Measurements from ENCODE around the gene C2CD4B. TPM values are rescaled to one million over a fixed set of nuclear protein-coding genes. Genes with fewer than 3 reads are reported as not detected.

C2CD4B gene
- total RNA-seq, 6 donors from 2014 or later: 0.67 to 16.8 (median 3.1) TPM

DNA sequence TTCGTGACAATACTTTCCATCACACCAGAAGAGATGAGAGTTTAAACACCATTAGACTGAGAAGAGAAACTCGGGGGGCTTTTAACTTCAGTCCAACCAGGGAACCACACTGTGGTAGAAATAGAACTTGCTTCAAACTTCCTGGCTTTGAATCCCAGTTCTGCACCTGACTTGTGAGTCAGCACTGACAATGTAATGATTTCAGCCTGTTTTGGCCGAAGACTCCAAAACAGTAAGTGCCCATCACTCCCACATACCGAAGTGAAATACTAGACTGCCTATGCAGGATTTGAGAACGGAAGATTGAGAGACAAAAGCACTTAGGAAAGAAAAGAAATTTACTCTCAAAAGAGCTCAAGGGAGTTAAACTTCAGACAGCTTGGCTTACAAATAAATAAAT is 27.0 kb downstream of the C2CD4B start:
- Histone ChIP-seq H3K36me3 (no peaks in the 10 kb centered on the region), H3K4me3 (no peak overlapping the region), H3K27ac (no peak overlapping the region), H3K9me3 (no peaks in the 10 kb centered on the region), H3K4me1 (peaks cover 7 to 12% (median 9%) of the 10 kb centered on the region in 4 donors), H3K27me3 (no peaks in the 10 kb centered on the region)
- 83 to 88% methylated on average over 5 of the region's 5 CpGs for WGBS, 2 donors
- DNase-seq (no peak), ATAC-seq (ENCODE audit: low FRiP score in 2 of 2) (no peak)
- no peak for TF ChIP-seq EP300 (IDR thresholded peaks at IDR 0.05)

DNA sequence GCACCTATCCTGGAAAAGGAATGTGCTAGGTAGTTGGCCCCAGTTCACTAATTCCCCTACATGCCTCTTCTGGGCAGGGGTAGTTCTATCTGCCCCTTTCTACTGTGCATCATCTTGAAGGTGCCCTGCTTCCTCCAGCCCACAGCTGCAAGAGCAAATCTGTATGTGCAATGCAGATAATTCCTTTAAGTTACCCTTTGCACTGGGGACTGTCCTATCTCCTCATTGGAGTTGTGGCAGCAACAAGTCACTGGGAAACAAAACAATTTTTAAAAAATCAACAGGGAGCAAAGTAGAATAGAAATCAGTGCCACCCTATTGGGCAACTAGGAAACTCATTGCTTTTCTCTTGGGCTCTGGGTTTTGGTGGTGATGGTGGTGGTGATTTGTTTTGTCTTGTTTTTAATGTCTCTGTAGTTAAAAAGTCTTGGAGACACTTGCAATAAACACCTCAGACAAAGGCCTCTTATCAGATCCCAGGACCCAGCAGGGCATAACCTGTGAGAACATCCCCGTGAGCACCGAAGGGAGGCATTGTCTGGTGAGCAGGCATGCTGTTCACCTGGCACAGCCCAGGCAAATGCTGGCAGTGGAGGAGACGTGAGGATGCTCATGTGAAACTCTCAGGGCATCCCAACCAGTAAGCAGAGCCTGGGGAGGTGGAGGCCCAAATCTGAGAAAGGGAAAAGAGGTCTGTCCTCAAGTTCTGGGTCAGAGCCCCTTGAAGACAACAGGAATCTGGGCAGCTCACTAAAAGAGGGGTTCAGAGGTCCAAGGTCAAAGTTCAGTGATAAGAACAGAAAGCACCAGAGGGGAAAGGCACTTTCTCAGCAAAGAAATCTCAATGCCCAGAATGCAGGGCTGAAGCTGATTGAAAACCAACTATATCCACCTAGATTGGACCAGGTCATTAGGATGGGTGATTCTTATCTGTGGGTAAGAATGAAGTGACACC is 27.9 kb downstream of the C2CD4B start:
- Histone ChIP-seq H3K4me3 (no peak overlapping the region), H3K27me3 (no peaks in the 10 kb centered on the region), H3K4me1 (peaks cover 7 to 12% (median 9%) of the 10 kb centered on the region in 4 donors), H3K9me3 (no peaks in the 10 kb centered on the region), H3K27ac (no peak overlapping the region), H3K36me3 (no peaks in the 10 kb centered on the region)
- DNase-seq: no peak
- TF ChIP-seq POLR2A (IDR thresholded peaks at IDR 0.05) (no peak), EP300 (IDR thresholded peaks at IDR 0.05) (no peak), POLR2AphosphoS5 (IDR thresholded peaks at IDR 0.05) (no peak)
- TF ChIP-seq, protein P1, sequence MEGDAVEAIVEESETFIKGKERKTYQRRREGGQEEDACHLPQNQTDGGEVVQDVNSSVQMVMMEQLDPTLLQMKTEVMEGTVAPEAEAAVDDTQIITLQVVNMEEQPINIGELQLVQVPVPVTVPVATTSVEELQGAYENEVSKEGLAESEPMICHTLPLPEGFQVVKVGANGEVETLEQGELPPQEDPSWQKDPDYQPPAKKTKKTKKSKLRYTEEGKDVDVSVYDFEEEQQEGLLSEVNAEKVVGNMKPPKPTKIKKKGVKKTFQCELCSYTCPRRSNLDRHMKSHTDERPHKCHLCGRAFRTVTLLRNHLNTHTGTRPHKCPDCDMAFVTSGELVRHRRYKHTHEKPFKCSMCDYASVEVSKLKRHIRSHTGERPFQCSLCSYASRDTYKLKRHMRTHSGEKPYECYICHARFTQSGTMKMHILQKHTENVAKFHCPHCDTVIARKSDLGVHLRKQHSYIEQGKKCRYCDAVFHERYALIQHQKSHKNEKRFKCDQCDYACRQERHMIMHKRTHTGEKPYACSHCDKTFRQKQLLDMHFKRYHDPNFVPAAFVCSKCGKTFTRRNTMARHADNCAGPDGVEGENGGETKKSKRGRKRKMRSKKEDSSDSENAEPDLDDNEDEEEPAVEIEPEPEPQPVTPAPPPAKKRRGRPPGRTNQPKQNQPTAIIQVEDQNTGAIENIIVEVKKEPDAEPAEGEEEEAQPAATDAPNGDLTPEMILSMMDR (IDR thresholded peaks at IDR 0.05): no peak
- WGBS, 2 donors: 90 to 91% methylated on average over 3 of the region's 3 CpGs
- no peak for ATAC-seq (ENCODE audit: low FRiP score in 2 of 2)

DNA sequence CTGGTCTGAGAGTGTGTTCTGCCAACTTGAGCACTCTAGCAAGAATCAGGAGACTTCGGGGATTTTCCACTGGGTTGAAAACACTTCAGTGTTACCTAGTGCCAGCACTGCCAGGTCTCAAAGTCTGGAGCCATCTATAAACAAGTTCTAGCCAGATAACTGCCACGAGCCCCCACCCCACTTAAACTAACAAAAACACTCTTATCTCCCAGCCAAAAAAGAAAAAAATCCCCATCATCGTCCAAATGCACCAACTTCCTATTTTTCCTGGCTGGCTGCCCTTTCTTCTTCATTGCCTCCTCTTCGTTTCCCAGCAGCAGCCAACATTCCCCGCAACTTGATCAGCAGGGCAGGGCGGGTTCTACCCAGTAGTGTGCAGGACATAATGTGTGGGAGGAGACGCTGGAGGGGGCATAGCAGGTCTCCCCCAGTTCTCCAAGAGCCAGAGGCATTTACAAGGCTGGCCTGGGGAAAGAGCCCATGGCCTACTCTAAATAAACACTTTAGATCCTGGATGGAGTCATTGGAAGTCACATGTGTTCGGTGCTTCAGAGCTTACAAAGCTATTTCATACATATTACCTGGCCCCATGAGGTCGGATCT is 29.5 kb downstream of the C2CD4B start:
- WGBS, 2 donors: 28 to 40% methylated on average over 8 to 9 of the region's 9 CpGs
- TF ChIP-seq POLR2A (IDR thresholded peaks at IDR 0.05): no peak
- TF ChIP-seq, protein P1 (IDR thresholded peaks at IDR 0.05): no peak
- peak in 1 of 4 donors; percentile 9 for TF ChIP-seq EP300 (IDR thresholded peaks at IDR 0.05)
- TF ChIP-seq POLR2AphosphoS5 (IDR thresholded peaks at IDR 0.05): no peak
- H3K27me3 ChIP-seq: no peaks in the 10 kb centered on the region
- ATAC-seq (ENCODE audit: low FRiP score in 2 of 2) (peak; percentile 36 to 59), DNase-seq (peak in 1 of 2 donors; percentile 65)
- H3K27ac ChIP-seq: peak overlapping the region in 3 of 4 donors; percentile 22 to 59 (median 46)
- no peaks in the 10 kb centered on the region for H3K36me3 ChIP-seq
- peaks cover 7 to 12% (median 9%) of the 10 kb centered on the region in 4 donors for H3K4me1 ChIP-seq
- no peak overlapping the region for H3K4me3 ChIP-seq
- no peaks in the 10 kb centered on the region for H3K9me3 ChIP-seq

DNA sequence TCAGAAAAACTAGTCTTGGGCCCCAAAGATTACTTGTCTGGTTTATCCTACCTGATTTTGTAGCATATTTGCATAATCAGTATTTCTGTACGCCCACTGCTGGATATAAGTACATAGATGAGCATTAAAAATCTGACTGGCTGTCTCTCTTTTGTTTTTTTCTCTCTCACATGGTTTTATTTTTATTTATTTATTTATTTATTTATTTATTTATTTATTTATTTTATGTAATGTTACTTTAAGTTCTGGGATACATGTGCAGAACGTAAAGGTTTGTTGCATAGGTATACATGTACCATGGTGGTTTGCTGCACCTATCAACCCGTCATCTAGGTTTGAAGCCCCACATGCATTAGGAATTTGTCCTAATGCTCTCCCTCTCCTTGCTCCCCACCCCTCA is 31.9 kb downstream of the C2CD4B start:
- 96 to 97% methylated on average over 3 of the region's 3 CpGs for WGBS, 2 donors
- Histone ChIP-seq H3K27me3 (no peaks in the 10 kb centered on the region), H3K4me3 (no peak overlapping the region), H3K9me3 (no peaks in the 10 kb centered on the region), H3K36me3 (no peaks in the 10 kb centered on the region), H3K27ac (no peak overlapping the region), H3K4me1 (peaks cover 7 to 12% (median 9%) of the 10 kb centered on the region in 4 donors)
- DNase-seq (no peak), ATAC-seq (ENCODE audit: low FRiP score in 2 of 2) (no peak)
- TF ChIP-seq, protein P1 (IDR thresholded peaks at IDR 0.05): no peak
- TF ChIP-seq POLR2A (IDR thresholded peaks at IDR 0.05) (no peak), EP300 (IDR thresholded peaks at IDR 0.05) (no peak)

DNA sequence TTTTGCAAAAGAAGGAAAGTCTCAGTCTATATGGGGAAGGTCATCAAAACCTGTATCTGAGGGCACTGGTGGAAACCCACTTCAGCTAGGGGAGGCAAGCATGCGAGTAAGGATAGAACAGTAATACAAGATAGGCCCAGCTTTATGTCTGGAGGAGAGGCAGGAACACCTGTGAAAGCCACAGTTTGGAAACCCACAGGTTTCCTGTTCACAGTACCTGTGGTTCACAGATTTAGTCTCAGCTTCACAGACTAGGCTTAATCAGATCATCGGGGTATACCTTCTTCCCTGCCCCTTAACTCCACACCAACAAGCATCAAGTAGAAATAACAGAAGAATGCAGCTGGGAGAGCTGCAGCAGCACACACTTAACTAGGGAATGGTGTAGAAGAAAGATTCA is 36.2 kb downstream of the C2CD4B start:
- DNase-seq (no peak), ATAC-seq (ENCODE audit: low FRiP score in 2 of 2) (no peak)
- WGBS, 2 donors: 77 to 87% methylated on average over 2 of the region's 2 CpGs
- Histone ChIP-seq H3K36me3 (no peaks in the 10 kb centered on the region), H3K9me3 (no peaks in the 10 kb centered on the region), H3K4me1 (peaks cover 16 to 21% (median 17%) of the 10 kb centered on the region in 4 donors), H3K4me3 (no peak overlapping the region), H3K27ac (no peak overlapping the region), H3K27me3 (no peaks in the 10 kb centered on the region)
- no peak for TF ChIP-seq POLR2AphosphoS5 (IDR thresholded peaks at IDR 0.05)
- no peak for TF ChIP-seq EP300 (IDR thresholded peaks at IDR 0.05)
- TF ChIP-seq, protein P1 (IDR thresholded peaks at IDR 0.05): no peak
- TF ChIP-seq POLR2A (IDR thresholded peaks at IDR 0.05): no peak
